Mesenchymal stem cell (in vitro differentiated cells and primary cell): ENCODE measurements around the gene AGXT.

ENCODE experiments used
- DNase-seq: peaks from one replicate; pipeline ENCODE4 v3.0.0-alpha.2; 2013
- H2AFZ ChIP-seq: one replicate; pipeline ENCODE4 v1.6.1; 2013; ENCODE audit warnings: low read depth, mild to moderate bottlenecking, control low read depth, inconsistent platforms, low read length, moderate library complexity
- H2AK5ac ChIP-seq: 2 replicates; pipeline ENCODE4 v1.6.1; 2013; ENCODE audit warnings: low read length, moderate library complexity, mild to moderate bottlenecking, inconsistent platforms; ENCODE audit not compliant: severe bottlenecking
- H2BK120ac ChIP-seq: one replicate; pipeline ENCODE4 v1.6.1; 2013; ENCODE audit warnings: low read depth, mild to moderate bottlenecking, inconsistent platforms, low read length, moderate library complexity
- H2BK12ac ChIP-seq, 2 experiments: one replicate each; pipeline ENCODE4 v1.6.1; 2013; ENCODE audit warnings: inconsistent platforms in 2 of 2, low read length in 2 of 2, mild to moderate bottlenecking in 2 of 2, moderate library complexity in 2 of 2, control low read depth in 1 of 2
- H2BK15ac ChIP-seq: one replicate; pipeline ENCODE4 v1.6.1; 2013; ENCODE audit warnings: mild to moderate bottlenecking, low read depth, inconsistent platforms; ENCODE audit not compliant: poor library complexity, severe bottlenecking
- H2BK5ac ChIP-seq: 2 replicates; pipeline ENCODE4 v1.6.1; 2013; ENCODE audit warnings: low read depth, mild to moderate bottlenecking, low read length, control low read depth, inconsistent platforms; ENCODE audit not compliant: poor library complexity, severe bottlenecking
- H3K14ac ChIP-seq, 2 experiments: one replicate each; pipeline ENCODE4 v1.6.1; 2013; ENCODE audit warnings: inconsistent platforms in 2 of 2, low read length in 2 of 2, control low read depth in 1 of 2, mild to moderate bottlenecking in 1 of 2, moderate library complexity in 1 of 2
- H3K18ac ChIP-seq, 2 experiments: one replicate each; pipeline ENCODE4 v1.6.1; 2013; ENCODE audit warnings: inconsistent platforms in 2 of 2, low read length in 2 of 2, control low read depth in 1 of 2, low read depth in 1 of 2, mild to moderate bottlenecking in 1 of 2
- H3K23ac ChIP-seq, 2 experiments: one replicate each; pipeline ENCODE4 v1.6.1; 2013; ENCODE audit warnings: inconsistent platforms in 2 of 2, low read length in 2 of 2, mild to moderate bottlenecking in 2 of 2, moderate library complexity in 2 of 2, control low read depth in 1 of 2
- H3K27ac ChIP-seq: 2 replicates; pipeline ENCODE4 v1.5.1; 2013; ENCODE audit warnings: mild to moderate bottlenecking, moderate library complexity, low read length, control low read depth, inconsistent platforms; ENCODE audit not compliant: poor library complexity, severe bottlenecking
- H3K27me3 ChIP-seq, 2 experiments: 2 replicates each; pipeline versions ENCODE4 v1.6.1 to v1.7.0; 2013; ENCODE audit warnings: low read length in 2 of 2, mild to moderate bottlenecking in 2 of 2, moderate library complexity in 2 of 2, control low read depth in 1 of 2, inconsistent platforms in 1 of 2; ENCODE audit not compliant: control insufficient read depth in 1 of 2, insufficient read depth in 1 of 2
- H3K36me3 ChIP-seq, 2 experiments: 2 replicates each; pipeline versions ENCODE4 v1.6.1 to v1.7.0; 2013; ENCODE audit warnings: low read length in 2 of 2, control low read depth in 1 of 2, inconsistent platforms in 1 of 2, low read depth in 1 of 2, mild to moderate bottlenecking in 1 of 2; ENCODE audit not compliant: insufficient read depth in 2 of 2, control insufficient read depth in 1 of 2
- H3K4ac ChIP-seq, 2 experiments: one replicate each; pipeline ENCODE4 v1.6.1; 2013; ENCODE audit warnings: inconsistent platforms in 2 of 2, low read length in 2 of 2, mild to moderate bottlenecking in 2 of 2, moderate library complexity in 2 of 2, control low read depth in 1 of 2, low read depth in 1 of 2
- H3K4me1 ChIP-seq: 2 replicates; pipeline ENCODE4 v1.6.1; 2013; ENCODE audit warnings: low read depth, low read length, control low read depth; ENCODE audit not compliant: control insufficient read depth, insufficient read depth
- H3K4me2 ChIP-seq: 2 replicates; pipeline ENCODE4 v1.6.1; 2013; ENCODE audit warnings: low read length, mild to moderate bottlenecking, inconsistent platforms; ENCODE audit not compliant: poor library complexity, severe bottlenecking
- H3K4me3 ChIP-seq, 2 experiments: 2 replicates each; pipeline versions ENCODE4 v1.5.1 to v1.7.0; 2013; ENCODE audit warnings: low read length in 2 of 2, mild to moderate bottlenecking in 2 of 2, control low read depth in 1 of 2, low read depth in 1 of 2; ENCODE audit not compliant: insufficient read depth in 1 of 2
- H3K79me1 ChIP-seq: replicated peaks from 2 replicates; pipeline ENCODE4 v1.6.1; 2013; ENCODE audit warnings: mild to moderate bottlenecking, control low read depth, low read length, inconsistent platforms; ENCODE audit not compliant: poor library complexity, severe bottlenecking
- H3K9ac ChIP-seq: 2 replicates; pipeline ENCODE4 v1.7.0; 2013; ENCODE audit warnings: mild to moderate bottlenecking, low read length, moderate library complexity
- H3K9me3 ChIP-seq: 2 replicates; pipeline ENCODE4 v1.7.0; 2013; ENCODE audit warnings: mild to moderate bottlenecking, low read length; ENCODE audit not compliant: control insufficient read depth
- H4K8ac ChIP-seq: one replicate; pipeline ENCODE4 v1.6.1; 2013; ENCODE audit warnings: inconsistent platforms, mild to moderate bottlenecking, low read length, moderate library complexity
- H4K91ac ChIP-seq: one replicate; pipeline ENCODE4 v1.6.1; 2013; ENCODE audit warnings: mild to moderate bottlenecking, low read length, inconsistent platforms
- WGBS: methylation state at CpG from one replicate; pipeline ENCODE4 v1.1.7; 2013; ENCODE audit warnings: mixed read lengths; 5-methylcytosine and 5-hydroxymethylcytosine counted together

Gene AGXT

DNA sequence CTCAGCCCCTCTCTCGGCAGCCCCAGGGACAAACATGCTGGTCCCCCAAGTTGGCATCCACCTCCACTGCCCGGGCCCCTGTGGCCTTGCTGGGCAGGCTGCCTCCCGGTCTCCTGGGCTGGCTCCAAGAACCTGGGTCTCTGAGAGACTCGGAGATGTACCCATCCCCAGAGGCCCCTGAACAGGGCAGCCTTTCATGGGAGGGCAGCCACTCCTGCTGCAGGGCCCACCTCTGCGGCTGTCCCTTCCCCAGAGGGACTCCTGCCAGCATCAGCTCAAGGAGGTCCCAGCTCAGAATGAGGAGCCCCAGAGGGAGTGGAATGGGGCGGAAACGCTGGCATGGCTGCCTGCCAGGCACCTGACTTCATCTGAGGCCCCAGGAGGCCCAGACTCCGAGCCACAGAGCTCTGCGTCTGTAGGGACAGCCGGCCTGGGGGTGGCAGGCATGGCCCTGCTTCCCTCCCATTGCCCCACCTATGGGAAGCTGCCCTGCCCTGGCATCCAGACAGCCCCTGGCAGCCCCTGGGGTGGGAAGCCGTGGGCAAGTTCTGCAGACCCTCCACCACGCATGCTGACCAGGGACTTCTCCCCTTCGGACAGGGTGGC, 36.7 kb downstream of the AGXT start:
- no peak overlapping the region for H3K4ac ChIP-seq
- no peak overlapping the region for H3K27ac ChIP-seq
- no peak overlapping the region for H3K4me3 ChIP-seq
- H3K9ac ChIP-seq, result no peak overlapping the region
- H3K79me1 ChIP-seq, result no peaks in the 10 kb centered on the region
- peaks cover 22 to 48% of the 10 kb centered on the region in 2 experiments for H3K27me3 ChIP-seq
- H2AFZ ChIP-seq, result no peak overlapping the region
- WGBS, result 87% methylated on average over 13 of the region's 13 CpGs
- no peaks in the 10 kb centered on the region for H3K36me3 ChIP-seq
- no peak overlapping the region for H2BK5ac ChIP-seq
- H2BK12ac ChIP-seq, result no peak overlapping the region
- H2BK120ac ChIP-seq, result no peak overlapping the region
- H2AK5ac ChIP-seq, result no peak overlapping the region
- H3K9me3 ChIP-seq, result peaks cover 7% of the 10 kb centered on the region
- no peak for DNase-seq
- H3K18ac ChIP-seq, result no peak overlapping the region
- no peak overlapping the region for H3K23ac ChIP-seq
- H2BK15ac ChIP-seq, result no peak overlapping the region
- H3K14ac ChIP-seq, result no peak overlapping the region
- no peak overlapping the region for H4K8ac ChIP-seq
- no peaks in the 10 kb centered on the region for H3K4me1 ChIP-seq
- H3K4me2 ChIP-seq, result no peak overlapping the region
- no peak overlapping the region for H4K91ac ChIP-seq

DNA sequence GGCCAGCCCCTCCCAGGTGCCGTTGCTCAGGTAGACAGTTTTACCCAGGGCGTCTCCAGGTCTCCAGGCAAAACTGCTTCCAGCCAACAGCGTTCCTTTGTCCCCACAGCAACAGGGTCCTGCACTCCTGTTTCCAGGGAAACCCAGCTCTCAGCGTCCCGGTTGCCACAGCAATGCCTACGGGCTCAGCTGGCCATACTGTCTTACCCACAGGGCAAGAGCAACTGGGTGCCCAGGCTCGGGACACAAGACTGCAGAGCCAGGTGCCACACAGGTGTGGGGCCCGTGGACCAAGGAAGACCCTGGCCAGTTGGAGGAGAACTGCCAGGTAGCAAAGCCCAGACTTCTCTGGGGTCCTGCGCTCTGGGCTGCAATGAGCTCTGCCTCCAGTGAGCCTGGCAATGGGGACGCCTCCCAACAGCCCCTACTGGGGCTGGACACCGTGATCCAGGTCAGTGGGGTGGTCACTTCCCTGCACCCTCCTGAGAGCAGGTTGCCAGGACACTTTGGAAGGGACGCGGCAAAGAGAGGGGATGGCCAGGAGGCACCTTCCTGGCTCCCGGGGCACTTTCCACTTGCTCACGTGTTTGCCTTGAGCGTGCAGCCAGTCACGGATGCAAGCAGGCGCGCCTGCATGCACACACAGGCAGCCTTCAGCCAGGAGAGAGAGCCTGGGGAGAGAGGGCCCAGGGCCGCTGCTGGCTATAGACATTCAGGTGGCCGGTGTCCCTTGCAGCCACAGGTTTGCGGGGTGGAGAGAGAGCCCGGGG, 37.7 kb downstream of the AGXT start, which contains the start of gene CROCC2:
CROCC2 (plus strand) TSS at position 196 of the 770 bp plus-strand sequence; CDS start at position 374, 178 bp downstream.
- no peaks in the 10 kb centered on the region for H3K36me3 ChIP-seq
- no peaks in the 10 kb centered on the region for H3K9me3 ChIP-seq
- no peak within 1 kb of the TSS for H2AFZ ChIP-seq
- WGBS, result 68% methylated on average over 23 of the region's 23 CpGs
- no peak within 1 kb of the TSS for H2BK15ac ChIP-seq
- H3K14ac ChIP-seq, result no peak within 1 kb of the TSS
- no peak within 1 kb of the TSS for H3K4ac ChIP-seq
- no peak within 1 kb of the TSS for H2AK5ac ChIP-seq
- no peak for DNase-seq
- no peaks in the 10 kb centered on the region for H3K79me1 ChIP-seq
- no peak within 1 kb of the TSS for H2BK5ac ChIP-seq
- no peak within 1 kb of the TSS for H4K91ac ChIP-seq
- no peaks in the 10 kb centered on the region for H3K4me1 ChIP-seq
- H3K18ac ChIP-seq, result no peak within 1 kb of the TSS
- H3K23ac ChIP-seq, result no peak within 1 kb of the TSS
- no peak within 1 kb of the TSS for H2BK120ac ChIP-seq
- H3K27ac ChIP-seq, result no peak within 1 kb of the TSS
- peaks cover 22 to 43% of the 10 kb centered on the region in 2 experiments for H3K27me3 ChIP-seq
- no peak within 1 kb of the TSS for H3K9ac ChIP-seq
- no peak within 1 kb of the TSS for H3K4me2 ChIP-seq
- no peak within 1 kb of the TSS for H2BK12ac ChIP-seq
- no peak within 1 kb of the TSS for H4K8ac ChIP-seq
- H3K4me3 ChIP-seq, result no peak within 1 kb of the TSS

DNA sequence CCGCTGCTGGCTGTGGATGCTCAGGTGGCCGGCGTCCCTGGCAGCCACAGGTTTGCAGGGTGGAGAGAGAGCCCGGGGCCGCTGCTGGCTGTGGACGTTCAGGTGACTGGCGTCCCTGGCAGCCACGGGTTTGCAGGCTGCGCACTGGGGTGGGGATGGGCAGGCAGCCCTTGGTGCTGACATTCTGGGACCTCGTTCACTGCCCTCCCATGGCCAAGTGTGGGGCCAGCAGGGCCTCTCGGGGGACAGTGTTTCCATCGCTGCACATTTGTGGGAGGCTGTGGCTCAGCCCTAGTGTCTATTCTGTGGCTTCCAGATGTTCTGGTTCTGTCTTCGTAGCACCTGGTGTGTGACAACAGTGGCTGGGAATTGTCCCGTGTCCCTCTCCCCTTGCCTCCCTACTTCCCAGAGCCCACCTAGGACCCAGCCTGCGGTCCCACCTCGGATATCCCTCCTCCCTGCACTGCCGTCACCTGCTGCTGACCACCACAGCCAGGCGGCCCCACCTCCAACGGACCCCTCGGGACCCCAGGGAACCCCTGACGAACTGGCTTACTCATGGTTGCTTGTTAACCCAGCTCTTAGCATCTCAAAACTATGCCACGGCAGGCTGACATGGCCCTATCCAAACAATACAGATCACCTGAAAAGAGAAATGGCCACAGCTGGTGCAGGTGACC, 38.4 kb downstream of the AGXT start:
- H3K18ac ChIP-seq, result no peak overlapping the region
- H3K27me3 ChIP-seq, result peaks cover 25 to 42% of the 10 kb centered on the region in 2 experiments
- WGBS, result 72% methylated on average over 20 of the region's 22 CpGs
- H2BK12ac ChIP-seq, result no peak overlapping the region
- H3K4me2 ChIP-seq, result no peak overlapping the region
- H2BK15ac ChIP-seq, result no peak overlapping the region
- H3K23ac ChIP-seq, result no peak overlapping the region
- no peaks in the 10 kb centered on the region for H3K9me3 ChIP-seq
- H3K9ac ChIP-seq, result no peak overlapping the region
- H3K79me1 ChIP-seq, result no peaks in the 10 kb centered on the region
- H4K91ac ChIP-seq, result no peak overlapping the region
- DNase-seq, result no peak
- no peaks in the 10 kb centered on the region for H3K36me3 ChIP-seq
- H3K4me1 ChIP-seq, result no peaks in the 10 kb centered on the region
- H2BK120ac ChIP-seq, result no peak overlapping the region
- H3K27ac ChIP-seq, result no peak overlapping the region
- H4K8ac ChIP-seq, result no peak overlapping the region
- no peak overlapping the region for H3K4me3 ChIP-seq
- H2BK5ac ChIP-seq, result no peak overlapping the region
- H2AK5ac ChIP-seq, result no peak overlapping the region
- H3K14ac ChIP-seq, result no peak overlapping the region
- no peak overlapping the region for H3K4ac ChIP-seq
- H2AFZ ChIP-seq, result no peak overlapping the region
